K562 (cell line): ENCODE results near the gene WDR83. TPM values are rescaled to one million over a fixed set of nuclear protein-coding genes. Genes with fewer than 3 reads are reported as not detected.

Experiments used
- ARNT ChIP-seq, 2 experiments: fragments of 450-650 bp; IDR thresholded peaks; 2 replicates each; pipeline ENCODE4 v1.6.1; 2016; ENCODE audit warnings: mild to moderate bottlenecking in 1 of 2
- CHD4 ChIP-seq: fragments of 200-600 bp; sonication (generic); IDR thresholded peaks from 3 replicates; pipeline ENCODE4 v1.6.1; 2012; ENCODE audit warnings: low read depth, mild to moderate bottlenecking, mixed read lengths, low read length, inconsistent platforms; ENCODE audit not compliant: insufficient read depth, insufficient replicate concordance, poor library complexity, severe bottlenecking
- ERF ChIP-seq: fragments of 450-650 bp; formaldehyde crosslinking; IDR thresholded peaks from 2 replicates; pipeline ENCODE4 v1.4.0; 2020; ENCODE audit warnings: mild to moderate bottlenecking, mixed read lengths
- HCFC1 ChIP-seq: IDR thresholded peaks from 2 replicates; pipeline ENCODE4 v1.6.1; 2012; ENCODE audit warnings: low read depth, low read length, improper control_type of control experiment
- KLF1 ChIP-seq: fragments of 450-650 bp; IDR thresholded peaks from 2 replicates; pipeline ENCODE4 v1.6.1; 2016; ENCODE audit warnings: missing genetic modification characterization, missing compliant biosample characterization
- MAFG ChIP-seq: fragments of 450-650 bp; conservative IDR thresholded peaks from 2 replicates; pipeline ENCODE4 v1.6.1; 2016; ENCODE audit warnings: missing genetic modification characterization, missing compliant biosample characterization
- MEIS2 ChIP-seq: fragments of 450-650 bp; IDR thresholded peaks from 2 replicates; pipeline ENCODE4 v1.6.1; 2014; ENCODE audit warnings: mild to moderate bottlenecking; ENCODE audit not compliant: partially characterized antibody
- PHB ChIP-seq: fragments of 250-450 bp; sonication (Bioruptor Pico); IDR thresholded peaks from 2 replicates; pipeline ENCODE4 v1.5.0; 2021
- SMARCA4 ChIP-seq: fragments of 450-650 bp; IDR thresholded peaks from 2 replicates; pipeline ENCODE4 v1.6.1; 2016
- TCFL5 ChIP-seq: fragments of 250-450 bp; sonication (Bioruptor Pico); conservative IDR thresholded peaks from 2 replicates; pipeline ENCODE4 v1.6.1; 2021; ENCODE audit warnings: mild to moderate bottlenecking, moderate library complexity, matching md5 sums
- THRAP3 ChIP-seq: fragments of 450-650 bp; IDR thresholded peaks from 2 replicates; pipeline ENCODE4 v1.6.1; 2016; ENCODE audit warnings: mild to moderate bottlenecking, inconsistent platforms, borderline replicate concordance
- YBX1 ChIP-seq: fragments of 450-650 bp; IDR thresholded peaks from 2 replicates; pipeline ENCODE4 v1.7.1; 2016; ENCODE audit warnings: mild to moderate bottlenecking
- ZFP1 ChIP-seq: fragments of 450-650 bp; formaldehyde crosslinking; IDR thresholded peaks from 2 replicates; pipeline ENCODE4 v1.4.0; 2020; ENCODE audit warnings: mild to moderate bottlenecking, mixed read lengths
- ZNF384 ChIP-seq: IDR thresholded peaks from 2 replicates; pipeline ENCODE4 v1.6.1; 2012; ENCODE audit warnings: low read depth, low read length, improper control_type of control experiment
- ZNF77 ChIP-seq: fragments of 250-450 bp; sonication (Bioruptor Pico); IDR thresholded peaks from 2 replicates; pipeline ENCODE4 v1.5.0; 2020
- polyA plus RNA-seq, 8 experiments: library from polyadenylated mRNA; depleted of rRNA in 4 of 8; stranded (reverse) in 5 of 8; unstranded in 3 of 8; fragments of >200 nt; fragmentation: Nextera tagmentation in 2 of 8; fragmentation: Illumina TruSeq in 1 of 8; extraction: Ambion mirVana in 2 of 8; extraction: Trizol in 1 of 8; gene quantifications; 2 replicates each; pipeline versions ENCODE4 v1.2.1 to v1.2.3, GENCODE V29; 2011 to 2014; ENCODE audit warnings: inconsistent platforms in 1 of 8, missing spikeins in 1 of 8
- total RNA-seq, 7 experiments: library from RNA; depleted of rRNA in 6 of 7; stranded (reverse); fragments of >200 nt in 6 of 7; fragmentation: Illumina TruSeq in 2 of 7; extraction: Trizol in 2 of 7; gene quantifications; 2 replicates each; pipeline versions ENCODE4 v1.2.1 to v1.2.3, GENCODE V29; 2011 to 2021; ENCODE audit warnings: low replicate concordance in 1 of 7
- TF ChIP-seq, protein P1 (sequence below): fragments of 450-650 bp; formaldehyde crosslinking; conservative IDR thresholded peaks from 2 replicates; pipeline ENCODE4 v1.4.0; 2022; ENCODE audit warnings: mild to moderate bottlenecking, missing genetic modification characterization
- TF ChIP-seq, protein P2 (sequence below): sonication (generic); formaldehyde crosslinking; IDR thresholded peaks from 2 replicates; pipeline ENCODE4 v1.8.0; 2022; ENCODE audit warnings: mild to moderate bottlenecking, missing genetic modification reagents
- TF ChIP-seq, protein P3 (sequence below): fragments of 250-450 bp; sonication (Bioruptor Pico); IDR thresholded peaks from 2 replicates; pipeline ENCODE4 v1.4.0; 2020; ENCODE audit warnings: mild to moderate bottlenecking, moderate library complexity
- TF ChIP-seq, protein P4 (sequence below): fragments of 450-650 bp; IDR thresholded peaks from 2 replicates; pipeline ENCODE4 v1.6.1; 2017; ENCODE audit warnings: antibody characterized with exemption
- TF ChIP-seq, protein P5 (sequence below): fragments of 250-450 bp; sonication (Bioruptor Pico); IDR thresholded peaks from 2 replicates; pipeline ENCODE4 v1.5.0; 2021

WDR83 gene
- total and polyA plus RNA-seq, 9 of the 15 experiments (the other 6 are each of a cell fraction or from before 2014, with no cell fraction given): 0.52 to 21.3 (median 4.2) TPM

DNA sequence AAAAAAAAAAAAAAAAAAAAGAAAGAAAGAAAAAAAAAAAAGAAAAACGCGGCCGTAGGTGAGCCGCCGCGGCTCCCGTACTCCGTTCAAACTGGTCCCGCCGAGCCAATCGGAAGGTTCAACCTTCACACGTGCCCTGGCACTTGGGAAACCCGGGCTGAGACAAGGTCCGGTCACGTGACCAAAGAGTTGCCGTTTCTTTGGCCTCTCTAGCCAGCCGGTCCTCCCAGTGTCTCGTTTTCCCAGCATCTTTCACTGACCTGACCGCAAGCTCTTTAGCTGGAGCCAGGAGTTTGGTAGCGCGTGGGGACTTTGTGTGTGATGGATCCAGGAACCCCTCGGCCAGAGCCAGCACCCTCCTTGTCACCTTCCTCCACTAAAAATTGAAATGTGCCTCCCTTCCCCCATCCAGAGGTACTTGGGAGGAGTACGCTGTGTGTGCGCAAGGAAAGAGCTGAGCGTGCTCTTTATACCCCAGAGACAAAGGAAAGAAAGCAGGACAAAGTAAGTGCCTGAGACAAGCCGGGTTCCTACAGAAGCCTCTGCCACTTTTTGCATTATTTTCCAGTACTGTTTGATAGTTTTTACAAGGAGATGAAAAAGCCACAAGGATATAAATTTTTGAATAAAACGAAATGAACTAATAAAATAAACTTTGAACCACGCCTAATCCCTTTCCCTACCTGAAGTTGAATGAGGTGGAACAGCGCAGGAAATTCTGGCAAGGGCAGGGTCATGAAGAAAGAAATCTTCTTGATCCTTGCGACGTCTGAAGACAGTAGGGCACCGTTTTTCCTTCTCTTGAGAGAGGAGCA is 56.2 kb downstream of the WDR83 start (continued):
- TF ChIP-seq MEIS2: peak; percentile 7
- peak; percentile 67; the same call in 1 of the 2 replicates for TF ChIP-seq ERF (CRISPR knock-in tag)
- TF ChIP-seq KLF1 (tag): peak; percentile 30; the same call in 1 of the 2 replicates
- TF ChIP-seq HCFC1: peak; percentile 75
- TF ChIP-seq TCFL5 (CRISPR knock-in tag): no peak
- no peak for TF ChIP-seq YBX1
- no peak for TF ChIP-seq CHD4
- 0 out of 2 replicates have a peak, but pooled peaks have one; percentile 53 for TF ChIP-seq THRAP3
- peak; percentile 75 to 78 for TF ChIP-seq ARNT (IDR thresholded peaks at IDR 0.05)
- TF ChIP-seq, protein P1, sequence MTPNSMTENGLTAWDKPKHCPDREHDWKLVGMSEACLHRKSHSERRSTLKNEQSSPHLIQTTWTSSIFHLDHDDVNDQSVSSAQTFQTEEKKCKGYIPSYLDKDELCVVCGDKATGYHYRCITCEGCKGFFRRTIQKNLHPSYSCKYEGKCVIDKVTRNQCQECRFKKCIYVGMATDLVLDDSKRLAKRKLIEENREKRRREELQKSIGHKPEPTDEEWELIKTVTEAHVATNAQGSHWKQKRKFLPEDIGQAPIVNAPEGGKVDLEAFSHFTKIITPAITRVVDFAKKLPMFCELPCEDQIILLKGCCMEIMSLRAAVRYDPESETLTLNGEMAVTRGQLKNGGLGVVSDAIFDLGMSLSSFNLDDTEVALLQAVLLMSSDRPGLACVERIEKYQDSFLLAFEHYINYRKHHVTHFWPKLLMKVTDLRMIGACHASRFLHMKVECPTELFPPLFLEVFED (CRISPR knock-in tag): peak; percentile 53; the same call in 1 of the 2 replicates
- TF ChIP-seq ZNF384: peak; percentile 99
- no peak for TF ChIP-seq ZNF77 (CRISPR knock-in tag)
- TF ChIP-seq, protein P2, sequence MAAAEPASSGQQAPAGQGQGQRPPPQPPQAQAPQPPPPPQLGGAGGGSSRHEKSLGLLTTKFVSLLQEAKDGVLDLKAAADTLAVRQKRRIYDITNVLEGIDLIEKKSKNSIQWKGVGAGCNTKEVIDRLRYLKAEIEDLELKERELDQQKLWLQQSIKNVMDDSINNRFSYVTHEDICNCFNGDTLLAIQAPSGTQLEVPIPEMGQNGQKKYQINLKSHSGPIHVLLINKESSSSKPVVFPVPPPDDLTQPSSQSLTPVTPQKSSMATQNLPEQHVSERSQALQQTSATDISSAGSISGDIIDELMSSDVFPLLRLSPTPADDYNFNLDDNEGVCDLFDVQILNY: no peak
- no peak for TF ChIP-seq PHB (CRISPR knock-in tag)
- TF ChIP-seq, protein P3, sequence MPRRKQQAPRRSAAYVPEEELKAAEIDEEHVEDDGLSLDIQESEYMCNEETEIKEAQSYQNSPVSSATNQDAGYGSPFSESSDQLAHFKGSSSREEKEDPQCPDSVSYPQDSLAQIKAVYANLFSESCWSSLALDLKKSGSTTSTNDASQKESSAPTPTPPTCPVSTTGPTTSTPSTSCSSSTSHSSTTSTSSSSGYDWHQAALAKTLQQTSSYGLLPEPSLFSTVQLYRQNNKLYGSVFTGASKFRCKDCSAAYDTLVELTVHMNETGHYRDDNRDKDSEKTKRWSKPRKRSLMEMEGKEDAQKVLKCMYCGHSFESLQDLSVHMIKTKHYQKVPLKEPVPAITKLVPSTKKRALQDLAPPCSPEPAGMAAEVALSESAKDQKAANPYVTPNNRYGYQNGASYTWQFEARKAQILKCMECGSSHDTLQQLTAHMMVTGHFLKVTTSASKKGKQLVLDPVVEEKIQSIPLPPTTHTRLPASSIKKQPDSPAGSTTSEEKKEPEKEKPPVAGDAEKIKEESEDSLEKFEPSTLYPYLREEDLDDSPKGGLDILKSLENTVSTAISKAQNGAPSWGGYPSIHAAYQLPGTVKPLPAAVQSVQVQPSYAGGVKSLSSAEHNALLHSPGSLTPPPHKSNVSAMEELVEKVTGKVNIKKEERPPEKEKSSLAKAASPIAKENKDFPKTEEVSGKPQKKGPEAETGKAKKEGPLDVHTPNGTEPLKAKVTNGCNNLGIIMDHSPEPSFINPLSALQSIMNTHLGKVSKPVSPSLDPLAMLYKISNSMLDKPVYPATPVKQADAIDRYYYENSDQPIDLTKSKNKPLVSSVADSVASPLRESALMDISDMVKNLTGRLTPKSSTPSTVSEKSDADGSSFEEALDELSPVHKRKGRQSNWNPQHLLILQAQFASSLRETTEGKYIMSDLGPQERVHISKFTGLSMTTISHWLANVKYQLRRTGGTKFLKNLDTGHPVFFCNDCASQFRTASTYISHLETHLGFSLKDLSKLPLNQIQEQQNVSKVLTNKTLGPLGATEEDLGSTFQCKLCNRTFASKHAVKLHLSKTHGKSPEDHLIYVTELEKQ (CRISPR knock-in tag): no peak
- TF ChIP-seq MAFG (tag): peak; percentile 49
- TF ChIP-seq, protein P4, sequence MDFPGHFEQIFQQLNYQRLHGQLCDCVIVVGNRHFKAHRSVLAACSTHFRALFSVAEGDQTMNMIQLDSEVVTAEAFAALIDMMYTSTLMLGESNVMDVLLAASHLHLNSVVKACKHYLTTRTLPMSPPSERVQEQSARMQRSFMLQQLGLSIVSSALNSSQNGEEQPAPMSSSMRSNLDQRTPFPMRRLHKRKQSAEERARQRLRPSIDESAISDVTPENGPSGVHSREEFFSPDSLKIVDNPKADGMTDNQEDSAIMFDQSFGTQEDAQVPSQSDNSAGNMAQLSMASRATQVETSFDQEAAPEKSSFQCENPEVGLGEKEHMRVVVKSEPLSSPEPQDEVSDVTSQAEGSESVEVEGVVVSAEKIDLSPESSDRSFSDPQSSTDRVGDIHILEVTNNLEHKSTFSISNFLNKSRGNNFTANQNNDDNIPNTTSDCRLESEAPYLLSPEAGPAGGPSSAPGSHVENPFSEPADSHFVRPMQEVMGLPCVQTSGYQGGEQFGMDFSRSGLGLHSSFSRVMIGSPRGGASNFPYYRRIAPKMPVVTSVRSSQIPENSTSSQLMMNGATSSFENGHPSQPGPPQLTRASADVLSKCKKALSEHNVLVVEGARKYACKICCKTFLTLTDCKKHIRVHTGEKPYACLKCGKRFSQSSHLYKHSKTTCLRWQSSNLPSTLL: no peak
- TF ChIP-seq SMARCA4: 0 out of 2 replicates have a peak, but pooled peaks have one; percentile 36
- TF ChIP-seq, protein P5, sequence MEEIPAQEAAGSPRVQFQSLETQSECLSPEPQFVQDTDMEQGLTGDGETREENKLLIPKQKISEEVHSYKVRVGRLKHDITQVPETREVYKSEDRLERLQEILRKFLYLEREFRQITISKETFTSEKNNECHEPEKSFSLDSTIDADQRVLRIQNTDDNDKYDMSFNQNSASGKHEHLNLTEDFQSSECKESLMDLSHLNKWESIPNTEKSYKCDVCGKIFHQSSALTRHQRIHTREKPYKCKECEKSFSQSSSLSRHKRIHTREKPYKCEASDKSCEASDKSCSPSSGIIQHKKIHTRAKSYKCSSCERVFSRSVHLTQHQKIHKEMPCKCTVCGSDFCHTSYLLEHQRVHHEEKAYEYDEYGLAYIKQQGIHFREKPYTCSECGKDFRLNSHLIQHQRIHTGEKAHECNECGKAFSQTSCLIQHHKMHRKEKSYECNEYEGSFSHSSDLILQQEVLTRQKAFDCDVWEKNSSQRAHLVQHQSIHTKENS (CRISPR knock-in tag): no peak
- peak; percentile 60; the same call in 1 of the 2 replicates for TF ChIP-seq ZFP1 (CRISPR knock-in tag)
